HG03342 (cell line): Measurements from ENCODE around the gene PAM16.
A peak's percentile ranks its signal among the peaks of the same experiment; 100 is the strongest.
"Not testable (repeated sequence)": the region's sequence is repeated elsewhere in the genome, so short reads cannot be mapped to it uniquely, and the experiment has no call there.

ENCODE experiments used
- ATAC-seq: cut with Tn5 transposase; IDR thresholded peaks from one replicate; pipeline ENCODE4 v1.9.1; 2021; ENCODE audit warnings: mild to moderate bottlenecking, moderate library complexity; ENCODE audit not compliant: unreplicated experiment

The PAM16 gene

DNA sequence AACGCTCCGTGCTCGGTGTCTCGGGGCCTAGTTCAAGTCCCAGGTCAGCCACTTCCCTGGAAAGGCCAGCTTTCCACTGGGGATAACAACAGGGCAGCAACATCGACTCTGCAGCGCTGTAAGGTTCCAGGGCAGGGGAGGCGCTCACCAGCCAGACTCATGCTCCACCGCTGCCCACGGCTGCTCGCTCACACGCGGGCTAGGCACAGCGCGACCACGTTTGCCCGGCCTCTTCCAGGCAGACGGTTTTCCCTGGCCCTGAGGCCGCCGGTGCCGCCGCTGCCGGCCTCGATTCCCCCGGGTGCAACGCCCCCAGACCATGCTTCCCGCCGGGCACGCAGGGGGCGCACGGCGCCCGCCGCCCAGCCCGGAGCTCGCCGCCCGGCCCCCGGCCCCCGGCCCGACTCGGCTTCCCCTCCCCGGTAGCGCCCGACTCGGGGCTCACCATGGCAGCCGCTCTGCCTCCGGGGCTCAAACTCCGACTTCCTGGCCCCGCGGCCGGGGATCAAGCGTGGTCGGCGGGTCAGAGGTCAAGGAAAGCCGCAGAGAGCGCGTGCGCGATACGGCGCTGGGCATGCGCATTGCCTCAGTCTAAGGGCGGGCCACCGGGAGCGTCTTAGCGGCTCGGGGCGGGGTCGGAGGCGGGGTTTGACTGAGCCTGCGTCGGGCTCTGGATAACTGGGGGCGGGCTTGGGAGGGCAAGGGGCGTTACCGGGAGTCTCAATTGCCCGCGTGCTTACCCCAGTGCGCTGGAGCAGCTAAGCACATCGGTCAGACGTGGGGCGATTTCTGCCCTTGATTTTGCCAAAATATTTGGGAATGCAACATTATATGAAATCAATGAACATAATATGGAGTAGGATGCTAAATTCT, at the start of gene PAM16:
Gene PAM16, minus strand, starts transcription at position 535 of the 873 bp plus-strand sequence. Its CDS starts 87 bp downstream, at position 448.
- peak; percentile 86 for ATAC-seq

DNA sequence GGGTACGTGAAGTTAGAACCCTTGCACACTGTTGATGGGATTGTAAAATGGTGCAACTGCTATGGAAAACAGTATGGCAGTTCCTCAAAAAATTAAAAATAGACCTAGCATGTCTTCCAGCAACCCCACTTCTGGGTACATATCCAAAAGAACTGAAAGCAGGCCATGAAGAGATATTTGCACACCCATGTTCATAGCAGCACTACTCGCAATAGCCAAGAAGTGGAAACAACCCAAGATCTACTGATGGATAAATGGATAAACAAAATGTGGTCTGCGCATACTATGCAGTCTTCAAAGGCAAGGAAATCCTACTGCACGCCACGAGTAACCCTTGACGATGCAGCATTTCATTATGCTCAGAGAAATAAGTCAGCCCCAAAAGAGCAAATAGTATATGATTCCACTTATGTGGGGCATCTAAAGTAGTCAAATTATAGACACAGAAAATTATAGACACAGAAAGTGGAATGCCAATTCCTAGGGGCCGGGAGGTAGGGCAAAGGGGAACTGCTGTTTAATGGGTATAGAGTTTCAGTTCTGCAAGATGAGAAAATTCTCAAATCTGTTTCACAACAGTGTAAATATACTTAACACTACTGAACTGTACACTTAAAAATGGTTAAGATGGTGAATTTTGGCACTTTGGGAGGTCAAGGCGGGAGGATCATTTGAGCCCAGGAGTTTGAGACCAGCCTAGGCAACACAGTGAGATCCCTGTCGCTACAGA, 48.0 kb upstream of the PAM16 start:
- no peak for ATAC-seq

DNA sequence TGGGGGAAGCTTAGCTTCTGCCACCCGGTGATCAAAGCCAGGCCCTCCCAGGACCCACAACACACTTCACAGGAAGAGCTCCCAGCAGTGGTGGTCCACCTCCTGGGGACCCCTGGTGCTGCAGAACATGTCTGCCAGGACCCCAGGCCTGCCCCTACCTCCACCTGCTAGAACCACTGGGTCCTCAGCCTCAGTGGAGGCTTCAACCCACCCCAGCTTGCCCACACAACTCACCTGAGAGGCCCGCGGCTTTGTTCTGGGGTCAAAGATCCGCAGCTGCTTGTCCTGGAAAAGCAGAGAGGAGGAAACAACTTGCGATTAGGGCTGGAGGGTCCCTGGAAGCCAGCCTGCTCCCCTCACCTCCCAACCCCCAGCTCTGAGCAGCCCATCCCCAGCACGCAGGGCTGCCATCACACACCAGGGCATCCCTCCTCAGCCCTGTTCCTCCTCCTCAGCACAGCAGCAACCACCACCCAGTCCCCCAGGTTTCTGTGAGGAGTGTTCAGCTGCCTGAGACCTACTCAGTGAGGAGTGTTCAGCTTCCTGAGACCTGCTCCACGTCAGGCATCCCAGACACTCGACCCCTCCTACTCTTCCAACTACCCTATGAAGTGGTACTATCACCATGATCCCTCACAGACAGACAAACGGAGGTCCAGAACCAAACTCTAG, 44.1 kb upstream of the PAM16 start:
- ATAC-seq: no peak

DNA sequence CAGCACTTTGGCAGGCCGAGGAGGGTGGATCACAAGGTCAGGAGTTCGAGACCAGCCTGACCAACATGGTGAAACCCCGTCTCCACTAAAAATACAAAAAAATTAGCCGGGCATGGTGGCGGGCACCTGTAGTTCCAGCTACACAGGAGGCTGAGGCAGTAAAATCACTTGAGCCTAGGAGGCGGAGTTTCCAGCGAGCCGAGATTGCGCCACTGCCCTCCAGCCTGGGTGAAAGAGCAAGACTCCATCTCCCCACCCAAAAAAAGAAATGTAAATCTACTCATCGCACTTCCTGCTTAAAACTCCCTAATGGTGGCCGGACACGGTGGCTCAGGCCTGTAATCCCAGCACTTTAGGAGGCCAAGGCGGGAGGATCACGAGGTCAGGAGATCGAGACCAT, 42.7 kb upstream of the PAM16 start:
- ATAC-seq: not testable (repeated sequence)

DNA sequence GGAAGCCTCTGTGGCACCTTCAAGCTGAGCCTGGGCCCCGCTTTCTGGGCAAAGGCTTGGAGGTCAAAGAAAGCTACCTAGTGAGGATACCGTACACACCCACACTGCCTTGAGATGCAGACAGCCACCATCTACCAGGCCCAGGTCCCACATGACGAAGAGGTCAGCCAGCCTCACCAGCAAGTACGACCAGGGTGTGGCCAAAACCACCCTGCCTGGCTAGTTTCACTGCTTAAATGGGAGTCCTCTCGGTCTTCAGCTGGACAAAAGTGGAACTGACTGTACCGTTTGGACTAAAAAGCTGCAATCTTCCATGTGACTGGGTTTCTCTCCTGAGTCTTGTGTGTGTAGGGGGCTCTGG, 42.1 kb upstream of the PAM16 start:
- no peak for ATAC-seq

DNA sequence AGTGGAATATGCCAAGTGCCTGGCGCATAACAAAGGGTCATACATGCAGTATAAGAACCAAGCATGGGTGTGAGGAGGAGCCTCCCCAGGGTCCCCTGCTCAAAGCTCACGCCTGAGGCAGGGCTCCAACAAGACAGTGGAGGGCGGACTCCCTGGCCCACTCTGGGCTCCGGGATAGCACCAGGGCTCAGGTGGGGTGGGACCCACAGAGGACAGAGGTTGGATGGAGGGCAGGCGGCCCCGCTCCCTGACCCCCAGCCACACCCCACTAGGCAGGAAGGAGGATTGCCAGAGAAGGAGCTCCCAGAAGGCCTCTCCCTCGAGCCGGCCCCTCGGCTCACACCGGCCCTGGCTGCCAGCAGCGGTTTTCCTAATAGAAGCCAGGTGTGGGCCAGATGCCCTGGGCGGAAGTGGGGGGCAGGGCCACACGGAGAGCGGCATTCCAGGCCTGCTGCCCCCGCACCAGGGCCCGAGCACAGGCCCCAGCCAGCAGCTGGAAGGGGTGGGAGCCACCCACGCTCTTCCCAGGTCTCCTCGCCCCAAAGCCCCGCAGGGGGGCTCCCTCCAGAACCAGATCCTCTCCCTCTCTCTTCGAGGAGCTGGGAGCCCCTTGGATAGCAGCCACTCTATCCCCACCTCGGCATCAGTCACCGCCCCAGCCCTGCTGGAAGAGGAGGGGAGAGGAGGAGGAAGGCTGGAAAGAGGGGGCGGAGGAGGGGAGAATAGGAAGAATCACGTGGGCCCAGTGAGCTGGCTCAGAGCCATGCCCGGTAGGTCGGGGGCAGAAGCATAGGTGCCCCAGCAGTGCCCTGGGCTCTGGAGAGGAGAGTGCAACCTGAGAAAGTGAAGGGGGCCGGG, 41.5 kb upstream of the PAM16 start:
- ATAC-seq: no peak

DNA sequence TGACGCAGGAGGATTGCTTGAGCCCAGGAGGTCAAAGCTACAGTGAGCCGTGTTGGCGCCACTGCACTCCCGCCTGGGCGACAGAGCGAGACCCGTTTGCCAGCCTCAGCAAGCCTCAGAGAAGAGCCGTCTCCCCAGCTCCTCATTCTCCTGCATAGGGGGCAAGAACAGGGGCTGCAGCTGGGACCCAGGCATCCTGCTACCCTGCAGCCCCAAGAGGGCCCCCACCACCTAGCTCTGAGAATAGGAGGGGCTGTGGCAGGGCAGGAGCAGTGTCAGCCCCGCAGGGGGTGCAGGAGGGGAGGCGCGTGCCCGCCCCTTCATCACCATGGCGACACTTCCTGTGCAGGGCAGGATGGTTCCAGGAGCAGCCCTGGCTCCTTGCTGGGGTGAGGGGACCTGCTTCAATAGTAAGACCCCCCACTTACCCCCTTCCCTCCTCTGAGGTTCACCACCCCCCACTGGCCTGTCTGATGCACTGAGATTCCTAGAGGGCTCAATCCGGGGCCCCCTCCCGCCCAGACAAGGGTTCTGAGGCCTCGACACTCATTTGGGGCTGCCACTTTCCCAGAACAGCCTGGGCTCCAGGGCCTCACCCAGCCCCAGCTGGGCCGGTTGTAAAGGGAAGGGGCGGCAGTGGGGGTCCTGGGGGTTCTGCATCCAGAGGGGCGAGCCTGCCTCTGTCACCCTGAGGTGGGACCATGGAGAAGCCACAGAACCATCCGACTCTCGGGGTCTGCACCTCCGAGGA, 40.7 kb upstream of the PAM16 start:
- ATAC-seq: no peak

DNA sequence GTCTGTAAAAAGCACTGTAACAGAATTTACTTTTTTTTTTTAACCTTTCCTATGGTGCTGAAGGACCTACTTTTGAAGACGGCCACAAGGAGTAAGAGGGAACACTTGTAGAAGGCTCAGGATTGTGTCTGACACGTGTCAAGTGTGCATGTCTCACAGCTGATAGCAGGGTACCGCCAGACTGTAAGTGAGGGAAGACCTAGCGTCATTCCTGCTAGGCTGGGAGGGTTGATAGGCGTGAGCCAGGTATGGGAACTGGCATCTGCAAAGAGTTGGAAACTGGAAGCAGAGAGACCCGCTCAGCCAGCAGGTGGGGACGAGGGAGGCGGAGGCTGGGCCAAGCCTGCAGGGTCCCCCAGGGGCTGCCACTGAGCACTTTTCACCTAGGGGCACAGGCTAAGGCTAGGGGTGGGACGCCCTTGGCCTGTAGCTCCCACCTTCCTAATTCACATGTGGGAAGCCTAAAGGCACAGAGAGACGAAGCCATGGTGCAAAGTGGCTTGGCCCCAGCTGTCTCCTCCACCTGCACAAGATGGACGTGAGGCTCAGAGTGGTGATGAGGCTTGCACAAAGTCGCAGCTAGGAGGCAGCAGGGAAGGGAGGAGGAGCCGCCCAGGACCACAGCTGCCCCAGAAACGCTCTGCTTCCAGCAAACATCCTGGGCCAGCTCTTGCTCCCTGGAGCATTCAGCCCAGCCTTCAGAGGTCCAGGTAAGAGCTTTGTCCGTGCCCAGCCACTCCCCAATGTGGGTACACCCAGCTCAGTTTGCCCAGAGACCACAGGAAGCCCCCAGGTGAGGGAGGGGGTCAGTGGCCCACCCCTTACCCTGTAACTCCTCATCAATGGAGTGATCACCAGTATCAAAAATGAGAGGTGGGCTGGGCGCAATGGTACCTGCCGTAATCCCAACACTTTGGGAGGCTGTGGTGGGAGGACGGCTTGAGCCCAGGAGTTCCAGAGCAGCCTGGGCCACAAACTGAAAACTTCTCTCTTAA, 39.4 kb upstream of the PAM16 start:
- ATAC-seq: no peak

DNA sequence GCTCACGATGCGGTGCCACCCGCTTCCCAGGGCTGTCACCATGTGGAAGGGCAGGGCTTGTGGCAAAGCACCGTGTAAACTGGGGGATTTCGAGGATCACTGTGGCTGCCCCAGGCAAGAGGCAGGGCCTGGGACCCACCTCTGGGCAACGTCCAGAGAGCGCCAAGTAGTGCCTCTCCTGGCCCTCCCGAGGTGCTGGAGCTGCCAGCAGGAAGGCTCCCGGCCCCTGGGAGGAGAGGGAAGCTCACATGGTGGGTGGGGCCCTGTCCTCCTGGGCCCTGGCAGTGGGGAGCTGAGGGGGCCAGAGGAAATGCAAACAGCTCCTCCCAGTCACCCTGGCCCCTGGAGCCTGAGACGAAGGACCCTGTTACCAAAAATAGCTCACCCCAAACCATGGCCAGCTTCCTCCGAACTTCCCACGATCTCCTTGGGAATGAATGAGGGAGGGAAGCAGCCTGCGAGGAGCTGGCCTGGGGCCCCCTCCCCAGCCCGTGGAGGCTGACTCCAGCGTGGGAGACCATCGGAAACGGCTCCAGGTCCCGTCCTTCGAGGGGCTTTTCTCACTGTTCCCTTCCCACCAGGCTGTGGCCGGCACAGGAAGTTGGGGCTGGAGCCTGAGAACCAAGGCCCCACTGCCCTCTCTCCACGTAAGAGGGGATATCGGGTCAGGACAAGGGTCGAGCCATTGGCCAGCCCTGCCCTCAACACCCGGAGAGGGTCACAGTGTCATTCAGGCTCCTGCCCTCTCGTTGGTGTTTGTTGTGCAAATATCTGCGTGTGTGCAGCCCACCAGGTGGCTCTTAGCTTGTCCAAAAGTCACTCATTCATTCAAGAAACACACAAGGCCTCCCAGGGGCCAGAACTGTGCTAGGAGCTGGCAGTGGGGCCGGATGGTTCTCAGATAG, 38.2 kb upstream of the PAM16 start:
- no peak for ATAC-seq

DNA sequence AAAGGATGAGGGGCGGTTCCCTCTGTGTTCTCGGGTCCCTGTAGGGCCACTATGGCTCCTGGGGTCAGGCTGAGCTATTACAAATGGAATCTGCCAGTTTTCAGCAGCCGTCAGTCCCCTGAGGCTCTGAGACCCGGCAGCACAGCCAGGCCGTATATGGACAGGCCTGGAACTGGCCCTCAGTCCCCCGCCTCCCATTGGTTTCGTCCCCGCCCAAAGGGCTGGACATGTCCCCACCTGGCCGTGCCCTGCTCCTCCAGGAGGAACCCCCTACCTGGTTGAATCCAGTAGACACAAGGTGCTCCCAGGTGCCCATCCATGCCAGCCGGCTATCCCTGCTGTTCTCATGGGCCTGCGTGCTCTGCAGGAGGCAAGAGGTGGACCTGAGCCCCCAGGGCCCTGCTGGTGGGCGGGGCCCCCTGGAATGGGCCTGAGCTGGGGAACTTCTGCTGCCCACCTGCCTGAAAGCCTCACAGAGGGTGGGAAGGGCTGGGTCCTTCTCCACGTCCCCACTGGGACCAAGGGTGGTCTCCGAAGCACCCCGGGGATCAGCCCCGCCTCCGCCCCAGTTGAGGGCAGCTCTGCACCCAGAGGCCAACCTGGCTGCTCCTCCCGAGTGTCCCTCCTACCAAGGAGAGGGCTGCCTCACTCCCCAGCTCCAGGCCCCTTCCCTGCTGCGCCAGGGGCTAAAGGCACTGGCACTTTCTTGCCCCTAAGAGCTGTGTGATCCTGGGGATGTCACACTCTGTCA, 37.3 kb upstream of the PAM16 start:
- no peak for ATAC-seq

DNA sequence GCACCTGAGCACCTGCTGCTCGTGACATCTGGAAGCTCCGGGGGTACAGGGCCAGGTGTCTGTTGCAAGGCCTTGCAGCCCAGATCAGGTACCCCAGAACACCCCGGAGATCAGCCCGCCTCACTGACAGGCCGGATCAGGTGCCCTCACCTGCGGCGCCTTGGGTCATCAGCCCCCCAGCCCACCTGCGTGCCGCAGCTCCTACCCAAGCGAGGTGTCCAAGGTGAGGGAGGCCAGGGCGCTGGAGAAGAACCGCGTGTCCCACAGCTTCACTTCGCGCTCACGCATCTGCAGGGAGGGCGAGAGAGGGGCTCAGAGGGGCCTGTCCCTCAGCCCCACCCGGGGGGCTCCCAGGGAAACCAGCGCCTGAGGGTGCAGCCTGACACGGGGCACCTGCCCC, 36.7 kb upstream of the PAM16 start:
- no peak for ATAC-seq

DNA sequence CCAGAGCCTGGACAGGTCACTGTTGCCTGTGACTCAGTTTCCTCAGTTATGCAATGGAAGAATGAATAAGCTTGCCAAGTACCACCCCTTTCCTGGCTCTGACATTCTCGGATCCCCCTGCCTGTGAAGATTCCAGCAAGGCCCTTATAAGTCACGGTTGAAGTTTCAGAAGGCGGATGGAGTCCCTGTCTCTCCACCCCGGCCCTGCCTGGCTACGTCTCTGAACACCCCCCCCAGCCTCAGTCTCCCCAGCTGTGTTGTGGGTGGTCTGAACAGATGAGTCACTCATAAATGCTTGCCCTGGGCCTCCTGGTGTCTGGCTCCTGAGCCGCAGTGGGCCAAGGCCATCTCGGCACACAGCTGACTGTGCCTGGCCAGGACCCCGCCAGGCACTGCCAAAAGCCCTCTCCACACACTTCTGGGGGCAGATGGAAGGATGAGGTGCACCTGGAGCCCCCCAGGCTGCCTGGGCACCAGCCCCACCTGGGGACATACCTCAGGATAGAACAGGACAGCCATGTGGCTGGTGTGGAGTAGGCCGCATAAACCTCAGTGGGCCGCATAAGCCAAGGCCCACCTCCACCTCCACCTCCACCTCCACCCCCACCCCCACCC, 35.9 kb upstream of the PAM16 start:
- no peak for ATAC-seq

DNA sequence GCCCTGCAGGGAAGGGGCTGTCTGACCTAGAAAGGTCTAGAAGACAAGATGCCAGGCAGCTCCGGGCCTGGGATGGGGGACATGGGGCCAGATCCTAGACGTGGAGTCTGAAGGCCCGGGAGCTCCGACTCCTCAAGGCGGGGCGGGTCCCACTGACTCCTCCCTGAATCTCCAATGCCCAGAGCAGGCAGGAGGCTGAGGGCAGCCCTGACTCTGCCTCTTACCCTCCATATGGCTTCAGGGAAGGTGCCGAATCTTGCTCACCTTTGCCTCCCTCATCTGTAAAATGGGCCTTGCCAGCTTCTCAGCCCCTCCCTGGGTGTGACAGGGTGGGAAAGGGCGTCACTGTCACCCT, 35.3 kb upstream of the PAM16 start:
- no peak for ATAC-seq

DNA sequence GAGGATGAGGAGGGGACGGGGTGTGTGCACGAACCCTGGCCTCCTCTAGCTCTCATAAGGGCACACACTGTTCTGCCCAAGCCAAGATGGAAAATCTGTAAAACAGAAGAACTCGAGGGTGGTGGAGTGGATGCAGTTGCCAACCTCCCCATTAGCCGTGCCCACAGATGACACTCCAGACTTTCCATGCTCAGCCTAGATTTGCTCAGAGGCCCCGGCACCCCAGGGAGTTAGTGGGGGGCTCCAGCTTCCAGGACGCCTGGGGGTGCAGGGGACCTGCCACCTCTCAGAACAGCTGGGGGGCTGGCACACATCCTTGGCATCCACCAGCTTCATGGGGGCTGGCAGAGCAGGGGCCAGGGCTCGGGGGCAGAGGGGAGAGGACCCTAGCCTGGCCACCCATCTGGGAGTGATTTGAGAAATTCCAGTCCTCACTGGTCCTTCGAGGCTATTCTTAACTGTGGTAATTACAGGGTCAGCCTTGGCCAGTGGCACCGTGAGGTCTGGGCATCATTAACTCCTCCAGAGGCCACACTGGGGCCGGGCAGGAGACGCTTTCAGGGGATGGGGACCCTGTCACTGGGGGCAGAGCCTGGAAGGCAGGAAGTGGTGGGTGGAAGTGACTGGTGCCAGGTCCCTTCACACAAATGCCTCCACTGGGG, 34.8 kb upstream of the PAM16 start:
- no peak for ATAC-seq

DNA sequence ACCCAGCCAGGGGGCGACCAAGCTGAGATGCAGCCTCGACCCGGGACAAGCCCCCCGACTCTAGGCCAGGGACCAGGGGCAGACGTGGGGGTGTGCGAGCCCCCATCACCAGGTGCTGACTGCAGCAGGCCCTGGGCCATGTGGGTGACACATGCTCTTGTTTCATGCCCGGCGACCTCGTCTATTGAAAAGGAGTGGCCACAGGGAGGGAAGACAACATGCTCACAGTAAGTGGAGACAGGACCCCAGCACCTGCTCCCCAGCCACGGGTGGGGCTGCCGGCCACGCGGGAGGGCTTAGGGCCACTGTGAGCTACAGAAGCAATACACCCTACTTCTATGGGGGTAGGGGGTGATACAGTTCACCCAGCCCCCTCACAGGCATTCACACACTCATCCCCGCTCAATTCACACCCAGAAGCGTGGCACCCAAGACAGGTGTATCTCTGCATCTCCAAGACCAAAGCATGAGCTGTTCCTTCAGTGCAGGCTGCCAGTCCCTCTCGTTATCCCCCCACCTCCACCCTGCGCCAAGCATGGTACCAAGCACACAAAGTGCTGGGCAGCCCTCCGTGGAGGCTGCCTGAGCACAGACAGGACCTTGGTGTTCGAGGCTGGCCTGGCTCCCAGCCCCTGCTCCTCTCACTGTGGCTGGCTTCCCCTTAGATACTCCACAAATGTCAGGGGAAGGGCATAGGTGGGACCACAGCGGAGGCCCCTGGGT, 34.1 kb upstream of the PAM16 start:
- ATAC-seq: no peak

DNA sequence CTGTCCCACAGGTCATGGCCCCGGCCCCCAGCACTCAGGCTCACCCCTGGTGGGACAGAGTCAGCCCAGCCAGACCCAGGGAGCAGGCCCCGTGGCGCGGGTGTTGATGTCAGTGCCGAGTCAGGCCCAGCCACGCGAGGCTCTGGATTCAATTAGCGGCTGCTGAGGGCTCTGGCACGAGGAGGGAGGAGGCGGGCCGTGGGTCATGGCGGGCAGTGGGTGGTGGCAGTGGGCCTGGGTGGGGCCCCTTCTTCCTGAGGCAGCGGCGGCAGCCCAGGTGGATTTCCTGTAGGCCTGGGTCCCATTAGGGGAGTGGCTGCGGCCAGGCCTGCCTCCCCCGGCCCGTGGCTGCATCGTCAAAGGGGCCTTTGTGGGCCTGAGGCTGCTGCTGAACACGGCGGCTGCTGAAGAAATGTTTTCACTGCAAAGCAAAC, 33.4 kb upstream of the PAM16 start:
- no peak for ATAC-seq
